GM21447 (cell line): ENCODE data around the gene C1QTNF6.

ENCODE experiments used
- ATAC-seq: cut with Tn5 transposase; IDR thresholded peaks from one replicate; pipeline ENCODE4 v1.9.1; 2021; ENCODE audit not compliant: unreplicated experiment

The C1QTNF6 gene

DNA sequence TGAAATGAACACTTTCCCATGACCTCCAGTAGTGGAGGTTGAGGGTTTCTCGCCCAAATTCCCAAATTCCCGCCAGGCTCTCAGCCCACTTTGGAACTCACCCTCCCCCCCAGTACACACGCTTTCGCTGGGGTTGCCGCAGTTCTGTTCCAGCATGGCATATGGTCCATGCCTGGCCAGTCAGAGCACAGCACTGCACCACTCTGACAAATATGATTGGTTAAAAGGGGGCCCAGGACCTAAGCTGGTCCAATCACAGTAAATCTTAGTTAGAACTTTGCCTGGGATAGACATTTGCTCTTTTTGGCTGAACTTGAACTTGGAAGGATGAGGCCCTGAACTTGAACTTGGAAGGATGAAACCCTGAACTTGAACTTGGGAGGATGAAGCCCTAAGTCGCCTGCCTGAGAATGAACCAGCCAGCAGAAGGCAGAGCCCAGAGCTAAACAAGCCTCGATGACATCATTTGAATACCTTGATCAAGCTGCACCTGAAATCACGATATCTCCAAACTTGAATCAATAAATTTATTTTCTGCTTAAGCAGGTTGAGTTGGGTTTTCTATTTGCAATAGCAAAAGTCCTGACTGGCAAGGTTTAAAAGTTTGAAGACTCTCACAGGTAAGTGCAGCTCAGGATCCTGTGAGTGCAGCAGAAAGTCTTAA is 36.8 kb upstream of the C1QTNF6 start:
- no peak for ATAC-seq

DNA sequence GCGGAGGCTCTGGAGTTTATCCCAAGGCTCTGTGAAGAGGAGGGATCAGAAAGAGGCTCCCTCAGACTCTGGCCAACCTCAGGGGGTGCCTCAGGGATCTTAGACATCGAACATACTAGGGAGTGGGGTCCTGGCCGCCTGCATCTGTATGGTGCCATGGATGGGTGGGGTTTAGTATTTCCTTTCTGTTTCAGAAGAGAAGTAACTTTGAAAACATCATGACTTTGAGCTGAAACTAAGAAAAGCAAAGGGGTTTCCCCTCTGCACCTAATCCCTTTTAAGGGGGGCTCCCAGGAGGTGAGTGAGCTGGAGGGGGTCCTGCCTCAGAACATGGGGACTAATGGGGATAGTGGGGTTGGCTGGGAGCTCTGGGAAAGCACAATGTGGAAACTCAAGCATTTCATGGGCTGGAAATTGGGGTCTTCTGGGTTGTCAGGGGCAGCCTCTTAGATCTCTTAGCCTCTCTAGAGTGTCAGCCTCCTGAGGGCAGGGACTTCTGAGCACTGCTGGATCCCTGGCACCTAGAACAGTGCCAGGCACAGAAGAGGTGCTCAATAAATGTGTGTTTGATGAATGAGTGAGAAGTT is 36.0 kb upstream of the C1QTNF6 start:
- no peak for ATAC-seq

DNA sequence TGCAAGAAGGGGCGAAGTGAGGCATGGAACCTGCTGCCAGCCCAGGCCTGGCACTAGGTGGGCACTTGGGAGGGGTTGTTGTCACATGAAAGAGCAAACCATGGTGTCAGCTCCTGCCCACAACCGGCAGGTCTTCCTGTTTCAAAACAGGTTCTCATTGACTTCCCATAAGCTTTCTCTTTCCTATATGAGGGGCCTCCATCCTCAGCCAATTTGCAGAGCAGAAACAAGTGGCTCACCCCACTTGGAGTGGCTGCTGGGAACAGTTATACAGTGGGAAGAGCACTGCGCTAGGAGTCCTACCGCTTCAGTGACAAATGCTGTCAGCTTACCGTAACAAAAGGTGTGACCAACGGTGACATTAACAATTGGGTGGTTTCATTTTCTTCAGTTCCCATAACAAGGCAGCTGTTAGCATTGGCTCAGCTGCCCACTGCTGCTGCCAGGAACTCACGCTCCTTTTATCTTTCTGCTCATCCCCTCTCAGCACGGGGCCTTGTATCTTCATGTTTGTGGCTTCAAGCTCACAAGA is 34.5 kb upstream of the C1QTNF6 start:
- ATAC-seq: no peak

DNA sequence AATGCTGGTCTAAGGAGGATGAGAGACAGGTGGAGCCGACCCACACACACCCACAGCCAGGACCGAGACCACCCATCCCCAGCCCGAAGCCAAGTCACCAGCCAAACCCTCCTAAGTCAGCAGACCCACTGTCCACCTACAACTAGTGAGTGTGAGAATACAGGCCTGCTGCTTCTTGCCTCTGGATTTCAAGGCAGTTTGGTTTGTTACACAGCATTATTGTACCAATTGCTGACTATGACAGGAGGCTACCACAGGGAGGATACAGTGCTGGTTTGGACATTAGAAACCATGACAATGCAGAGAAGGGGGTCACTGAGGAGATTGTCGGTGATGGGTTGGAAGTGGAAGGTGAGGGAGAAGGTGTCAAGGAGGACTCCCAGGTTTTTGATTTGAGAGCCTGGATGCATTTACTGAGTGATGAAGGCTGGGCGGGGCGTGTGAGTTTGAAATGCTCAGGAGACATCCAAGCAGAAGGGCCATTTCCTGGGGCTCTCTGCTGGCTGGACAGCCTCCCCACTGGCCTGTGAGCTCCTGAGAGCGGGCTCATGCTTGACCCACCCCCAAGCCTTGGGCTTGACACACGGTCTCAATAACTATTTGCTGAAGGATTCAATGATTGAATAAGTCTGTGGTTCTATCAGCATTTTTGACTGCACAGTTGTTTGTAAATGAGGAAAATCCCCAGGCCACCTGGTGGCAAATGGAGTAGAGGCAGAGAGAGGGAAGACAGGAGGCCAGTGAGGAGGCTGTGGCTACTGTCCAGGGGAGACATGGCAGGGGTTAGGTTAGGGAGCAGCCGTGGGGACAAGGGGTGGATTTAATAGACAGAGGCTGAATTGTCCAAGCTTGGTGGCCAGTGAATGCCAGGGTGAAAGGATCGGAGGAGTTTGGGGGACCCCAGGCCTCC is 33.6 kb upstream of the C1QTNF6 start:
- no peak for ATAC-seq

DNA sequence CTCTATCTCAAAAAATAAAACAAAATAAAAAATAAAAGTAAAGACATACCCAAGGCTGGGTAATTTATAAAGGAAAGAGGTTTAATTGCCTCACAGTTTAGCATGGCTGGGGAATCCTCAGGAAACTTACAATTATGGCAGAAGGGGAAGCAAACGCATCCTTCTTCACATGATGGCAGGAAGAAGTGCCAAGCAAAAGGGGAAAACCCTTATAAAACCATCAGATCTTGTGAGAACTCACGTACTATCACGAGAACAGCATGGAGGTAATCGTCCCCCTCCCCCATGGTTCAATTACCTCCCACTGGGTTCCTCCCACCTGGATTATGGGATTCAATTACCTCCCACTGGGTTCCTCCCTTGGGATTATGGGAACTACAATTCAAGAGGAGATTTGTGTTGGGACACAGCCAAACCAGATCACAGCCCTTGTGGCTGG is 32.5 kb upstream of the C1QTNF6 start:
- ATAC-seq: no peak

DNA sequence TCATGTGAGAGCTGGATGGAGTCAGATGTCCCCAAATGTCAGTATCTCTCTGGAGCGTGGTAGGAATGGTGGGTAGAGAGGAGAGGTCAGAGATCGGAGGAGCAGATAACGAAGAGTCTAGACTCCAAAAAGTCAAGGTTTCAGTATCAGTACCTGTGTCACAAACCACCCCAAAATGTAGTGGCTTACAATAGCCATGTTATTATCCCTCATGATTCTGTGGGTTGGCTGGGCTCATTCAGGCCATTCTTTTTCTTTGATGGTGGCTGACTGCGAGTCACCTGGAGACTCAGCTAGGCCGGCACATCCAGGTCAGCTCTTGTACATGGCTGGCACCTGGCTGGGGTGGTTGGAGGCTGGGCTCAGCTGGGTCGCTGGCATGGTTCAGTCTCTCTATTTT is 31.5 kb upstream of the C1QTNF6 start:
- ATAC-seq: no peak

DNA sequence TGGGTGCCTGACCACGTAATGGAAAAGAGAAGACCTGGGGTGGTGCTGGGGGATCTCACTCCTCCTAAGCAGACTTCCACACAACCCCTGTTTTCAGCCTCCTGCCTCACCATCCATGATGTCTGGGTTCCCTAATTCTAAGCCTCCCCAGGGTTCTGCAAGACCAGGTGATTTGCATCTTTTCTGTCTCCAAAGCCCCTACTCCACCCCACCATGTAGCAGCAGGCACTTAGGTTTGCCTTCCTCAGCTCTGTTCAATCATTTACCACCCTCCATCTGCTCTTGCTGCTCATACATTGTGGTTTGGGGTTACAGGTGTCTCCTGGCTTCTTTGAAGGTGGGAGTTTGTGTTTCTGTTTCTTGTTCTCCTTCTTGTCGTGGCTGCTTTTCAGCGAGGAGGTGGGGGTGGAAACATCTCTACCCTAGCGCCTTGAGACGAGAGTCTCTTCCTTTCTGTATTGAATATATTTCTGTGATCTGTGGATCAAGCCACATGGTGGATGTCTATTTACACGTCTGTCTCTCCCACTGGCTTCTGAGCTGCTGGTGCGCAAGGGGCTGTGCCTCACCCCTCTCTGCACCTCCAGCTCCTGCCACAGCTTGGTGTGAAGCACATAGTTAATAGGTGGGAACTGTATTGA is 30.8 kb upstream of the C1QTNF6 start:
- peak; percentile 79 for ATAC-seq

DNA sequence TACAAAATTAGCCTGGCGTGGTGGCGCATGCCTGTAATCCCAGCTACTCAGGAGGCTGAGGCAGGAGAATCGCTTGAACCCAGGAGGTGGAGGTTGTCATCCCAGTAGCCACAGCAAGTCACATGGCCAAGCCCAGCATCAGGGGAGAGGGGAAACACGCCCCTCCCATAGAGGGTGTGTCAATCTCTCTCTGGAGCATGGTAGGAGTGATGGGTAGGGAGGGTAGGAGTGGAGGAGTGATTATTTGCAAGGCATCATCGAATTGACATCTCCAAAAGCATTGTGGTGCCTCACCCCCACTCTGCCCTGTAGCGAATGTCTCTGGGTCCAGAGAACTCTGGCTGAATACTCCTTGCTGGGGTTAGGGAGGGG is 30.3 kb upstream of the C1QTNF6 start:
- ATAC-seq: no peak

- ATAC-seq: no peak
These were observed 27.8 kb upstream of the C1QTNF6 start for GRCh38 chr22:37215890-37216289.

DNA sequence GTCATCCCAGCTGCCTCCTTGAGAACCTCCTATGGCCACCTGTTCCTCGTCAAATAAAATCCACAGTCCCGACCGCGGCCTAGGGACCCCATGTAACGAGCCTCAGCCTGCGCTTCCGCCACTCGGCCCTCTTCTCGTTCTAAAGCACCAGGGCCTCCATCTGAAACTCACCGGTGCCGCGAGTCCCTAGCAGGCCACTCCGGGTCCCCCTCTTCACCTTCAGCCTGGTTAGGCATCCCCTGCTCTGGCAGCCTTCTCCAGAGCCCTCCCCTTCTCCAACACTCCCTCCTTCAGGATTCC is 26.6 kb upstream of the C1QTNF6 start:
- ATAC-seq: no peak

- no peak for ATAC-seq
These were observed 26.1 kb upstream of the C1QTNF6 start for GRCh38 chr22:37213941-37214730.

DNA sequence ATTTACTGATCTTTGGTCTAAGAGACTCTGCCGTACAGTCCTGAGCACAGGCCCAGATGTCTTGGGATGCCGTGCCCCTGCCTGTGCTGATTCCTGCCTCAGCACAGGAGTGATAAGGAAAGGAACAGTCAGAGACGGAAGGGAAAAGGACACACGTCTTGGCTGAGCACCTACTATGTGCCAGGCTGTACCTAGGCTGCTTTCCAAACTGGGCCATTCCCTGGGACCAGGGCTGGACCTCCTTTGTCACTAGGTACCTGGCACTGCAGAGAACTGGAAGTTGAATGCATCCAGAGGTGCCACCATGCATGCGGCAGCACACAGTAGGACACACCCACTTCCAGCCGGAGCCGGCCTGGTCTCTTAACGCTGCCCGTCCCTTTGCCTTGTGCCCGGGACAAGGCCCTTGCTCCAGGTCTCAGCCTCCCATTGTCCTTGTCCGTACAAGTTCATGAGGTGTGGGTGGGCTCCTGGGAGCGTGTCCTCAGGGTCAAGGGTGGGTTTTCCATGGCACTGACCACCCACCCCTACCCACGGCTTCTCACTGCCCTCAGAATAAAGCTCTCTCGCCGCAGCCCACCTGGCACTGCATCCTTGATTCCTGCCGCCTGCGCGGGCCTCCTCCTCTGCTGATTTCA is 25.3 kb upstream of the C1QTNF6 start:
- ATAC-seq: no peak

DNA sequence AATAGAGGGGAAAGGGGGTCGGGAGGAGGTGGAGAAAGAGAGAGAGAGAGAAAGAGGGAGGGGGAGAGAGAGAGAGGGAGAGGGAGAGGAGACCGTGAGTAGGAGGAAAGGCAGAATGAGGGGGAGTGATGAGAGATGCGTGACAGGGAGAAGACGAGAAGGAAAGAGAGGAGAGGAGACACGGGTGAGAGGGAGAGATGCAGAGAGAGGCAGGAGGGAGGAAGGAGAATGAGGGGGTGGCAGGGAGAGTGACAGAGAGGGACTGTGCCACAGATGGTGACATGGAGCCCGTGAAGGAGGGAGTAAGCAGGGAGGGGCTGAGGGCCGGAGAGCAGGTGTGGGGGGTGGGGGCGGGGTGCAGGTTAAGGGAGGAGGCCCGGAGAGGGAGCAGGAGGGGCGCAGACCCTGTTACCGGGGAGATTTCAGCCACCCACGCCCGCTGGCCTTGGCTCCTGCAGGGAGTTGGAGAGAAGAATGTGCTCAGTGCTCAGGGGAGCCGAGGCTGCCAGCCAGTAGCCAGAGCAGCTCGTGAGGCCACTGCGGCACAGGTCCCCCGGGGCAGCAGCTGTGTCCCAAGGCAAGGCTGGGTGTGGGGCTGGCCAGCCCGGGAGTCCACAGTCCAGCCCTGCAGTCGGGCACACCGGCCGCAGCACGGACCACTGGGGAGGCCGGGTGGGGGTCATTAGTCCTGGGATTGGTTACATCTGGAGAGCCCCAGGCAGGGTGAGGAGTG is 24.3 kb upstream of the C1QTNF6 start, which contains the start of gene SSTR3:
Gene SSTR3 (minus strand): TSS at position 304 of the 733 bp plus-strand sequence. CDS start 4,674 bp downstream, outside the sequence.
- ATAC-seq: no peak

- ATAC-seq: no peak
These were observed 23.8 kb upstream of the C1QTNF6 start for GRCh38 chr22:37211866-37212173.

- ATAC-seq: no peak
These were observed 23.2 kb upstream of the C1QTNF6 start for GRCh38 chr22:37211075-37211865.

DNA sequence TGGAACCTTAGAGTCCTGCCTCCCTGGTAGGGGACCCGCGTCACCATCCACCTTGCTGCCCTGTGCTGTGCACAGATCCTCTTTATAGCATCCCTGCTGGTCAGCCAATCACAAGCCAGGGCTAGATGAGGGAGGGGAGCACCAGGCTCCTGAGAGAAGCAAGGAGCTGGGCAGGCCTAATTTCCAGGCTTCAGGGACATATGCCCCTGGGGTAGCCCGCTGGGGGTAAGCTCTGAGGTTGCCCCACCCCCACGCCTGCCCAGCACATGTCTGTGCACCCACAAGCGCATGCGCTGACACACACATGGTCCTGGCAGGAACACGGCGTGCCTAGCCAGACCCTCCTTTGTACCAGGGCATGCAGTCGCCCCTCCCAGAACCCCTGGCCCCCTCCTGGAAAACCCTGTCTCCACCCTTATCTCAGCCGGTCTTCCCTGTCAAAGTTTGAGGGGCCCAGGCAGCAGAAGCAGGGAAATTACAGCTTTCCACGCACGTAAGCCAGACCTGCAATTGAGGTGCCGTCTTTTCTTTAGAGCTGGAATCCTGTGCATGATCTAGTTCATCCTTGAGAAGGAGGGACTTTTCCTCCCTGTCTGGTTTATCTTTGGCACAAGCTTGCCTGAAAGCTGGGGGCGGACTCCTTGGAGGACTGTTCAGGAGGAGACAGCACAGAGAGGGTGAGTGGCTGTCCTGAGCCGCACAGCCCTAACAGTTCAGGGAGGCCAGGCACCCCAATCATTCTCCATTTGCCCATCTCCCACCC is 22.2 kb upstream of the C1QTNF6 start:
- no peak for ATAC-seq

DNA sequence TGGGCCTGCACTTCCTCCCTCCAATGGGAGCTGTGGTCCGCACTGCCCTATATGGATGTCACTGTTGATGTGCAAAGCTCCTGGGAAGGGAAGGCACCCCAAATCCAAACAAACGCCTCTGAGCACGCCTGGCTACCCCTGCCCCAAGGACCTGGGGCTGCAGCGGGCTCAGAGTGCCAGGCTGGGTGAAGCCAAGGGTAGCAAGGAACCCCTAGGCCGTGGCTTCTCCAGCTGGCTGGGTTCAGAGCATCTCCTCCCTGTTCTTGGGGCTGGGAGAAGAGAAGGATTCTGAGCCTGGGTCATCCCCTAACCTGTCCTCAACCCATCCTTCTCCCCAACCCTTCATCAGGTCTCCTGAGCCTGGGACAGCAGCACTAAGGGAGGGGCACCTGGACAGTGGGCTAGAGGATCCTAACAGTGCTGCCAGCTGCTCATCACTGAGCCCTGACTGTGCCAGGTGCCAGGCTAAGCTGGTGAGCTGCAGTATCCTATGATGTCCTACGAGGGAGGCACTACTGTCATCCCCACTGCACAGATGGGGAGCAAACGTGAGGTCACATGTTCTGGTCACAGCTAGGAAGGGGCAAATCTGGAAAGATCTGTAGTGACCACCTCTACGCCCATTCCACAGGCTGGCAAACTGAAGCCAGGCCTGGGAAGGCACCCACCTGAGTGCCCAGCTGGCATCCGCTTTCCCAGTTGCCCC is 21.2 kb upstream of the C1QTNF6 start:
- no peak for ATAC-seq
